GM21529 (cell line): ENCODE data around the gene ERF.

ENCODE experiments used
- ATAC-seq: cut with Tn5 transposase; IDR thresholded peaks from one replicate; pipeline ENCODE4 v1.9.1; 2021; ENCODE audit not compliant: unreplicated experiment

The ERF gene

GRCh38 chr19:42242512-42243409 lies 12.2 kb downstream of the ERF start, which contains the start of gene GSK3A:
TSS of gene GSK3A (minus strand) at chr19:42242602. CDS start at chr19:42242465, 137 bp downstream.
- peak; percentile 64 for ATAC-seq

- ATAC-seq: peak; percentile 0
Measured at GRCh38 chr19:42242069-42242511, 12.8 kb downstream of the ERF start.

- no peak for ATAC-seq
Measured at GRCh38 chr19:42241279-42241678, 13.6 kb downstream of the ERF start.

GRCh38 chr19:42239544-42240220 lies 15.2 kb downstream of the ERF start:
- no peak for ATAC-seq

- no peak for ATAC-seq
Measured at GRCh38 chr19:42235181-42235580, 19.7 kb downstream of the ERF start.

- no peak for ATAC-seq
Measured at GRCh38 chr19:42234364-42234763, 20.6 kb downstream of the ERF start.

- no peak for ATAC-seq
Measured at GRCh38 chr19:42233678-42234292, 21.1 kb downstream of the ERF start.

- ATAC-seq: no peak
Measured at GRCh38 chr19:42233106-42233505, 21.8 kb downstream of the ERF start.

- ATAC-seq: no peak
Measured at GRCh38 chr19:42232435-42232834, 22.5 kb downstream of the ERF start.

GRCh38 chr19:42230571-42230970 lies 24.4 kb downstream of the ERF start:
- ATAC-seq: no peak

GRCh38 chr19:42229855-42230351 lies 25.0 kb downstream of the ERF start:
- no peak for ATAC-seq

- ATAC-seq: no peak
Measured at GRCh38 chr19:42229301-42229854, 25.6 kb downstream of the ERF start.

- ATAC-seq: no peak
Measured at GRCh38 chr19:42228641-42229040, 26.3 kb downstream of the ERF start.

- no peak for ATAC-seq
Measured at GRCh38 chr19:42226886-42227285, 28.0 kb downstream of the ERF start.

- no peak for ATAC-seq
Measured at GRCh38 chr19:42225718-42226292, 29.1 kb downstream of the ERF start.

GRCh38 chr19:42224940-42225717 lies 29.8 kb downstream of the ERF start:
- no peak for ATAC-seq

- no peak for ATAC-seq
Measured at GRCh38 chr19:42220751-42221097, 34.2 kb downstream of the ERF start.

GRCh38 chr19:42219812-42220750 lies 34.8 kb downstream of the ERF start, which contains the start of gene ZNF526:
TSS of gene ZNF526 (plus strand) at chr19:42220312. CDS start at chr19:42224404, 4,092 bp downstream.
- ATAC-seq: peak; percentile 66
